Measurements from ENCODE around the gene LONP2.
"Not testable (repeated sequence)": the region's sequence is repeated elsewhere in the genome, so short reads cannot be mapped to it uniquely, and the experiment has no call there.

The LONP2 gene

DNA sequence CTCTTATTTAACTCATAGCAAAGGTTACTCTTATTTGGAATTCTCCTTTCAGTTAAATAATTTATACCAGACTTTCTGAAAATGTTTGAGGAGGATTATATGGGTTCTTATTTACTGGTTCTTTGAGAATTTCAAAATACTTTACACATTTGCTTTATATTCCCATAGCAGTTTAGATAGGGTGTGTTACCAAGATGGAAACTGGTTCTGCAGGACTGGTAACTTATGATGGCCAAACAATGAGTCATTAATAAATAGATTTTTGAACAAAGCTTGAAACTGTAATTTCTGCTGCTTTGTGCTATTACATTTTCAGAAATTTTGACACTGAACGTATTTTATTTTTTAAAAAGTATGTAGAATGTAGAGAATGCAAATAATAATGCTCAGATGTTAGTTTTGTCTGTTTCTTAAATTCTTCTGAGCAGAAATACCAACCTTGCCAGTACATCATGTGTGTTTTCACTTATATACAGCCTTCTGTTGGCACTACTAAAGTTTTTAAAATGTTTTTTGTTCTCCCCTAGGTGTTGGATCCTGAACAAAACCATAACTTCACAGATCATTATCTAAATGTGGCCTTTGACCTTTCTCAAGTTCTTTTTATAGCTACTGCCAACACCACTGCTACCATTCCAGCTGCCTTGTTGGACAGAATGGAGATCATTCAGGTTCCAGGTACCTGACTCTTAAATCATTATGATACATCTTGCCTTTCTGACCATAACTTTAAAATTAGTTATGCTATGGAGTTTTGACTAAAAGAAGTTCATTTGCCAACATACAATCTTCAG lies 51.6 kb downstream of the LONP2 start:
- DNase-seq, result no peak

DNA sequence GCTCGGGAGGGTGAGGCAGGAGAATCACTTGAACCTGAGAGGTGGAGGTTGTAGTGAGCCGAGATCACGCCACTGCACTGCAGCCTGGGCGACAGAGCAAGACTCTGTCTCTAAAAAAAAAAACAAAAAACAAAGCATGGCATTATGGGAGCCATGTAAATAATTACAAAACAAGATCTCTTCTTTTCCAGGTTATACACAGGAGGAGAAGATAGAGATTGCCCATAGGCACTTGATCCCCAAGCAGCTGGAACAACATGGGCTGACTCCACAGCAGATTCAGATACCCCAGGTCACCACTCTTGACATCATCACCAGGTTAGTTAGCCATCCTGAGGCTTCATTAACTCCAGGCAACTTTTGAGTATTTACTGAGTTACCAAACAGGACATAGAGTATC lies 55.4 kb downstream of the LONP2 start:
- no peak for DNase-seq

DNA sequence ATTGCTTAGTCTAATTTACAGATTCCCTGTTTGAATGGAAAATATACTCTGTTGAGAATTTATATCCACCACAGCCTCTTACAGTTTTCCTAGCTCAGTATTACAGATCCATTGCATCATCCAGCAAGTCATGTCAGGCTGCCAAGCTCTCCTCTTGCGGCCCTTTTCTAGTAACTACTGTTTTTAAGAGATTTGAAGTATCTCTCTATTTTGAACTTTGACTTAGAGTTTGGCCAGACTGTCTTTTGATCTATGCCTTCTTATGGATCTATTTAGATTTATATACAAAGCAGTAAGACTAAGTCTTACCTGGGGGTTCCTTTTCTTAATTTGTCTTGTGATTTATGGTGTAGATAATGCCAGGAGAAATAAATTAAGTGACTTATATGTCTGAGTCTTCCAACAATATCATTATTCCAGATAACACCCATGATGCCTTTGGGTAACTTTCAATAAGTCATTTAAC lies 56.3 kb downstream of the LONP2 start:
- DNase-seq, result no peak

DNA sequence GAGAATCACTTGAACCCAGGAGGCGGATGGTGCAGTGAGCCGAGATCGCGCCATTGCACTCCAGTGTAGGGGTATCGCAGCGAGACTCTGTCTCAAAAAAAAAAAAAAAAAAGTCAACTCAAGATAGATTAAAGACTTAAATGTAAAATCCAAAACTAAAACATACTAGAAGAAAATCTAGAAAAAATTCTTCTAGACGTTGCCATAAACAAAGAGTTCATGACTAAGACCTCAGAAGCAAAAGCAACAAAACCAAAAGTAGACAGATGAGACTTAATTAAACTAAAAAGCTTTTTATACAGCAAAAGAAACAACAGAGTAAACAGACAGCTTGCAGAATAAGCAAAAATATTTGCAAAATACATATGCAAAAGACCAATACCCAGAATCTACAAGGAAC lies 64.4 kb downstream of the LONP2 start:
- DNase-seq, result no peak

DNA sequence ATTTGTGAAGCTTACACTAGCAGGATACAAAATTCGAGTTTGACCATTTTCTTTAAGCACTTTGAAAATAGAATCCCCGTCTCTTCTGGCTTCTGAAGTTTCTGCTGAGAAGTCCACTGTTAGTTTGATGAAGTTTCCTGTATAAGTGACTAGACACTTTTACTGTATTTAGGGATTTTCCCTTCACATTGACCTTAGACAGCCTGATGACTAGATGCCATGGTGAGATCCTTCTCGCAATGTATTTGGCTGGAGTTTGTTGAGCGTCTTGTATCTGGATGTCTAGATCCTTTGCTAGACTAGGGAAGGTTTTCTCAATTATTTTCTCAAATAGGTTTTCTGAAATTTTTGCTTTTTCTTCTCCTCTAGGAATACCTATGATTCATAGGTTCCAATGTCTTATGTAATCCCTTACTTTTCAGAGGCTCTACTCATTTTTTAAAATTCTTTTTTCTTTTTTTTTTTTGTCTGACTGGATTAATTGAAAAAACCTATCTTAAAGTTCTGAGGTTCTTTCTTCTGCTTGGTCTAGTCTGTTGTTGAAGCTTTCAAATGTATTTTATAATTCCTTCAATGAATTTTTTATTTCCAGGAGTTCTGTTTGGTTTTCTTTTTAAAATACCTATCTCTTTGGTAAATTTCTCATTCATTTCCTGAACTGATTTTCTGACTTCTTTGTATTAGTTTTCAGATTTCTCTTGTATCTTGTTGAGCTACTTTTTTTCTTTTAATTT lies 67.0 kb downstream of the LONP2 start:
- DNase-seq, result no peak

DNA sequence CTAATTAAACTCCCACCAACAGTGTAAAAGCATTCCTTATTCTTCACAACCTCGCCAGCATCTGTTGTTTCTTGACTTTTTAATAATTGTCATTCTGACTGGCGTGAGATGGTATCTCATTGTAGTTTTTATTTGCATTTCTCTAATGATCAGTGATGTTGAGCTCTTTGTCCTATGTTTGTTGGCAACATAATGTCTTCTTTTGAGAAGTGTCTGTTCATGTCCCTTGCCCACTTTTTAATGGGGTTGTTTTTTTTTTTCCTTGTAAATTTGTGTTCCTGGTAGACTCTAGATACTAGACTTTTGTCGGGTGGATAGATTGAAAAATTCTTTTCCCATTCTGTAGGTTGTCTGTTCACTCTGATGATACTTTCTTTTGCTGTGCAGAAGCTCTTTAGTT lies 69.8 kb downstream of the LONP2 start:
- not testable (repeated sequence) for DNase-seq

GRCh38 chr16:48317026-48317425 lies 72.9 kb downstream of the LONP2 start:
- DNase-seq, result no peak

DNA sequence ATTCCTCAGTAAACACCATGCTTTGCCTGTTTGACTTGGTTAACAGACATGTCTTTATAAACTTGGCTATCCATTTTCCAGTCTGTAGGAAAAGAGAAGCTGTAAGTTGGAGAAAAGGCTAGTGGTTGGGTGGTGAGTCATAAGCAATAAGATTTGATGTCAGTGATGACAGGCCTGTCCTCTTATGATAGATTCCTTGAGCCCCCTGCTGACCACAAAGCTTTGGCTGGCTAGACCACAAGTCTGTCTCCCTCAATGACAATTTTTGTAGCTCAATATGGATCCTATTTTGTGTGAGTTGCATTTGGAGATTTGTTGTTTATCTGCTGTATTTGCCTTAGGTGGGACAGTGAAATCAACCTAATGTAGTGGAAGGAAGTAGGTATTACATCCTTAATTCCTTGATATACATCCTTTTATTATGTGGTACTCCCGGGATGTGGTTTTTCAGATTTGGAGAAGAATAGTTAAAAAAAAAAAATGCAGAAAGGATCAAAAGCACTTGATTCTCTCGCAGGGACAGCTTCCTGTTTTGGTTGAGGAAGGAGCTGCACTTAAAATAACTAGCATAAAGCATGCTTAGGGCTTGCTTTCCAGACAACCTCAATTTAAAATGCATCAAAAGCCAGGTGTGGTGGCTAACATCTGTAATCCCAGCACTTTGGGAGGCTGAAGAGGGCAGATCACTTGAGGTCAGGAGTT lies 73.7 kb downstream of the LONP2 start:
- no peak for DNase-seq

DNA sequence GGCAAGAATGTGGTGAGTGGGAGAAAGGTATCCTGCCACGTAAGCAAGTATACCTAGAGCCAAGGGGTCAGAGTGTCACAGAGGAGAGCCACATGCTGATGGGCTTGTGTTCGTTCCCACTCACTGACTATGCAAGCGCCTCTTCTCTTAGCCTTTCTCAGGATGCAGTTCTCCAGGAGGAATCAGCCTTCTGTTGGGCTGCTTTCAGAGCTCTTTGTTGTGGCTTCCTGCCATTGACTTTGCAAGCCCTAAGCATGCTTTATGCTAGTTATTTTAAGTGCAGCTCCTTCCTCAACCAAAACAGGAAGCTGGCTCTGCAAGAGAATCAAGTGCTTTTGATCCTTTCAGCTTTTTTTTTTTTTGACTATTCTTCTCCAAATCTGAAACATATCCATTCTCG lies 74.5 kb downstream of the LONP2 start:
- no peak for DNase-seq

- DNase-seq, result no peak
These were observed 77.4 kb downstream of the LONP2 start for GRCh38 chr16:48321317-48322036.

- no peak for DNase-seq
These were observed 80.0 kb downstream of the LONP2 start for GRCh38 chr16:48323783-48324775.

DNA sequence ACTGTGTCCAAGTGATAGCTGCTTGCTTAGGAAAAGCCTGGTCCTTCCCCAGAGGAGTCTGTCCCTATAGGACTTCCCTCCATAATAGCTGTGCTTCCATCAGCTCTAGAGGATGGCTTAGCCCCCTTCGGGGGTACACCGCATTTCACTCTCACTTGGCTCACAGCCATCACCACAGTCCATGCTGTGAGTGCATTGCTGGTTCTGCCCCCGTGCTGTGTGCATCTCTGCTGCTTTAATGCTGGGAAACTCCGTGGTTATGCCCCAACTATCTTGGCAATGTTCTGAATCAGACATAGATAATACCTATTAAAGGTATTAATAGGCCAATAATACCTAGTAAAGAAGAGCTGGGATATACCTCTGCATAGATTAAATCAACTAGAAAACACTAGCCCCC lies 82.8 kb downstream of the LONP2 start:
- no peak for DNase-seq

DNA sequence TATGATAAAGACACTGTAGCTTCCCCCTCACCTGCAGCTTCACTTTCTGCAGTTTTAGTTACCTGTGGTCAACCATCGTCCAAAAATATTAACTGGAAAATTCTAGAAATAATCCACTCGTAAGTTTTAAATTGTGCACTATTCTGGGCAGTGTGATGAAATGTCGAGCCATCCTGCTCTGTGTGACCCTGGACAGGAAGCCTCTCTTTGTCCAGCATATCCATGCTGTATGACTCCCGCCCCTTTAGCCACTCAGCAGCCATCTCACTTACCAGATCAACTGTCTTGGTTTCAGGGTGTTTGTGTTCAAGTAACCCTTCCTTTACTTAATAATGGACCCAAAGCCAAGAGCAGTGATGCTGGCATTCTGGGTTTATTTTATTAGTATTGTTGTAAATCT lies 85.0 kb downstream of the LONP2 start:
- DNase-seq, result no peak

- DNase-seq, result no peak
These were observed 86.2 kb downstream of the LONP2 start for GRCh38 chr16:48330189-48330840.

GRCh38 chr16:48330841-48331192 lies 86.7 kb downstream of the LONP2 start:
- no peak for DNase-seq

DNA sequence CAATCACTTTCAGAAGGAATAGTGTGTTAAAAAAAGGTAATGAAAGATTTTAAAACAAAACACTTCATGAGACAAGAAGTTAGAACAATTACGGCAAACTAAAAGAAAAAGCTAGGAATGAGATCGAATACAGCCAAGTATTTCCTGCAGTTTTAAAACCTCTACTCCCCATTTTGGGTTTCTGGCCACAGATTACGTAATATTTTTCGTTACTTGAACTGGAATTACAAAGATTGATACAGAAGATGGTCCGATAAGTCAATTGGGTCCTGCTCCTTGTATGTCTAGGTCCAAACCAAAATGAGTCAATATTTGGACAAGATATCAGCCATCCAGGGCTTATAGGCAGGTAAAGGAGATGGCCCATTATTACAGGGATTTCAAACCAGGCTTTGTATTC lies 88.9 kb downstream of the LONP2 start:
- no peak for DNase-seq

DNA sequence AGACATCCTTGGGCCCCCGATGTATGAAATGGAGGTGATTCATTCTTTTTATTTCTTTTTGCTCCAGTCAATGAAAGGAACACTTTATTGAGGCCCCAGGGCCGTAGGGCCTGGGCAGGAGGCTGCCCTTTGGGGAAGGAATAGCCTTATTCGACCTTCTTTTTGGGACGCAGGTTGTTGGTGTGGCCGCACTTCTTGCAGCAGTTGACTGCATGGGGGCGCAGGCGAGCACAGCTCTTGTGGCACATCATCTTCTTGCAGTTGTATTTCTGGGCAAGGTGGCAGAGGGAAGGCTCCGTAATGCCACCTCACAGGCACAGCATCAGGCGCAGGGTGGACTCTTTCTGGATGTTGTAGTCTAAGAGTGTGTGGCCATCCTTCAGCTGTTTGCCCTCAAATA lies 90.2 kb downstream of the LONP2 start:
- DNase-seq, result no peak

GRCh38 chr16:48335961-48336360 lies 91.9 kb downstream of the LONP2 start:
- DNase-seq, result no peak

DNA sequence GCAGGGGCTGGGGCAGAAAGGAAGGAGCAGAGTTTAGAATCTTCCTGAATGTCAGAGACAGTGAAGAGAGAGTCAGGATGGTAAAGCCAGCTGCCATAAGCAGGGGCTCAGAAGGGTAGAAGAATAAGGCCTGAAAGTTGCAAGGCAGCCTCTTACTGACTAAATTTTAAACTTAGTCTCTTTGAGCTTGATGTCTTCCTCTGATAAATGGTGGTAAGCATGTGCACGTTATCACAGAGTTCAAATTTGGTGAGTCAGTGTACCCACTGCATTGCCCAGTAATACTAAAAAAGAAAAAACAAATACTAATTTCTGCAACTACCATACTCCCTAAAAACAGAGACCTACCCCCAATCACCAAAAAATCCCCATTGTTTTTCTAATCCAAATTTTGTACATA lies 96.0 kb downstream of the LONP2 start:
- DNase-seq, result no peak

DNA sequence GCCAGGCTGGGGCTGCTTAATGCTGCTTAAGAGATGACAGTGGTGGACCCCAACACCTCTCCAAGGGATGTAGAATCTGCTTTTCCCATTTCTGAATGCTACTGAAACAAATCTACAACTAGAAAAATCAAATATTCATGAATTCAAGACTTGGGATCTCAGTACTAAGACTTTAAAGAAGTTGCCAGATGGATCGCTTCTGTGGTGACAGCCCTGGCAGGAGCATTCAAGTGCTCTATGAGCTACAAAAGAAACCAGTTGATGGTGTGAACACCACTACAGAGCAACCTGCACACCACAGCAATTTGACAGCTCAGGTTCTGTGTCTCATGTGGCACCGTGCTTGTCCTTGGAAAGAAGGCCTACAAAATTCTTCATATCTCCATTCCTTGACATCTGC lies 98.5 kb downstream of the LONP2 start:
- no peak for DNase-seq

DNA sequence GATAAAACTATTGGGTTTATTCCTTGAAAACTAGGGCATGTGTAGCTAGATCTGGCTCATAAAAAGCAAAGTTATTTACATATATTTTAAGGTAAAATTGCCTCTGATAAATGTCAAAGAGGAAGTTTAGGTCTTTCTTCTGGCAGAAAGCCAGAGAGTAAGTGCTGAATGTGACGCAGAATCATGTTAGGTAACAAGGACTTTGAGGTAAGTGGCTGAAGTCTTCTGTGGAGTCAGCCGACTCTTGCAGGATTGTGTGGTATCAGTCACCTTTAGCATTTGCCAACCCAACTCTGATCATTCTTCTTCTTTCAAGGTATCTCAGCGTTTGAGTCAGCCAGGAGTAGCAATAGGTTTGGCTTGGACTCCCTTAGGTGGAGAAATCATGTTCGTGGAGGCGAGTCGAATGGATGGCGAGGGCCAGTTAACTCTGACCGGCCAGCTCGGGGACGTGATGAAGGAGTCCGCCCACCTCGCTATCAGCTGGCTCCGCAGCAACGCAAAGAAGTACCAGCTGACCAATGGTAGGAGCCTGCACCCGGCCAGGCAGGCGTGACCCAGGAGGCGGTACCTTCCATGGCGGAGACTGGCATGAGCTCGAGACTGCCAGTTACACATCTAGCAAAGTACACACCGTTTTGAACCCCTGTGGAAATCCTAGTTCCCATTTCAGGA lies 103.2 kb downstream of the LONP2 start:
- no peak for DNase-seq
